Heart right ventricle (tissue), 16 donors: ENCODE data around the gene CEP104. TPM values are rescaled to one million over a fixed set of nuclear protein-coding genes. Genes with fewer than 3 reads are reported as not detected.

ENCODE experiments used
- ATAC-seq, 8 donors: fragments of 200-7000 bp; cut with Tn5 transposase; one replicate each; pipeline ENCODE4 v1.9.1; 2020; ENCODE audit warnings: mild to moderate bottlenecking in 8 of 8, moderate library complexity in 8 of 8, moderate number of reproducible peaks in 1 of 8
- DNase-seq, 2 donors: peaks; one replicate each; pipeline ENCODE4 v3.0.0-alpha.2; 2020
- H3K27ac ChIP-seq, 10 donors: fragments of 200-600 bp; sonication (generic) in 2 of 10; one replicate each; pipeline versions ENCODE4 v1.5.0 to v1.8.0; 2020 to 2022; ENCODE audit warnings: mild to moderate bottlenecking in 3 of 10
- H3K27me3 ChIP-seq, 7 donors: fragments of 200-600 bp; one replicate each; pipeline ENCODE4 v1.8.0; 2021 to 2022; ENCODE audit warnings: mild to moderate bottlenecking in 2 of 7
- H3K36me3 ChIP-seq, 9 donors: fragments of 200-600 bp; sonication (generic) in 1 of 9; one replicate each; pipeline versions ENCODE4 v1.5.0 to v1.8.0; 2020 to 2022; ENCODE audit warnings: mild to moderate bottlenecking in 2 of 9
- H3K4me1 ChIP-seq, 9 donors: fragments of 200-600 bp; sonication (generic) in 1 of 9; one replicate each; pipeline versions ENCODE4 v1.5.0 to v1.8.0; 2020 to 2022; ENCODE audit warnings: mild to moderate bottlenecking in 4 of 9
- H3K4me3 ChIP-seq, 10 donors: fragments of 200-600 bp; sonication (generic) in 2 of 10; one replicate each; pipeline versions ENCODE4 v1.5.0 to v1.8.0; 2020 to 2022; ENCODE audit warnings: mild to moderate bottlenecking in 7 of 10, moderate library complexity in 2 of 10
- H3K9me3 ChIP-seq, 11 donors: fragments of 200-600 bp in 10 of 11; sonication (generic) in 2 of 11; one replicate each; pipeline versions ENCODE4 v1.5.0 to v1.8.0; 2013 to 2022; ENCODE audit warnings: mild to moderate bottlenecking in 2 of 11, control low read depth in 1 of 11, moderate library complexity in 1 of 11
- CTCF ChIP-seq, 9 donors: fragments of 200-600 bp; sonication (generic) in 2 of 9; IDR thresholded peaks; one replicate each; pipeline versions ENCODE4 v1.5.0 to v1.8.0; 2021 to 2022; ENCODE audit warnings: antibody characterized with exemption in 9 of 9, mild to moderate bottlenecking in 5 of 9, moderate library complexity in 1 of 9
- WGBS, 2 donors: extraction: QIAGEN DNeasy Blood & Tissue Kit; methylation state at CpG; one replicate each; pipeline ENCODE4 v1.1.7; 2013; ENCODE audit warnings: inconsistent platforms in 1 of 2; 5-methylcytosine and 5-hydroxymethylcytosine counted together
- intact Hi-C, 10 donors: fragments of 100-400 bp; cut with DNase I; formaldehyde crosslinking; loops; one replicate each; pipeline versions ENCODE4 v1.11.1 to v1.14.2; 2022
- polyA plus RNA-seq, 2 donors: library from polyadenylated mRNA; stranded (reverse); fragments of 200-250 nt; gene quantifications; one replicate each; pipeline ENCODE4 v1.2.3, GENCODE V29; 2013
- total RNA-seq, 10 donors: library from RNA; stranded (reverse); fragmentation: NEBNext Ultra II Directional in 3 of 10; extraction: Animal tissue kit (Norgen Biotek cat#: 25700) in 3 of 10; gene quantifications; one replicate each; pipeline versions ENCODE4 v1.2.1 to v1.2.4, GENCODE V29; 2021 to 2023
- donor health status: Arrhythmogenic right ventricular cardiomyopathy.
- donor health status: ischemic (EF 13 %, LVEDD 7.1; RV severe dilation, severe dysfunction).
- donor health status: healthy with polysubstance abuse.
- donor health status: DM: no; HTN: yes; CAD: no.
- donor health status: DM: no; HTN: no; CAD: no.
- donor health status: ischemic (EF 25% LVEDD 6.9; RV normal size, moderate dysfunction).
- donor health status: ischemic (EF 25% LVEDD 5.7; RV mildly dilated, moderate dysfunction).
- donor health status: healthy.
- donor health status: DM: yes; HTN: yes; CAD: no.
- donor health status: Ischemic cardiomyopathy.
- donor health status: ischemic (EF 35%, LVEDD 5.7; RV mildly dilated, moderate dysfunction).
- donor health status: nonischemic (EF 11% LVEDD 7.7; RV severe dilation, severe dysfunction).
- donor health status: DM: yes; HTN: yes; CAD: no.
- donor health status: PGD.
- donor health status: ischemic (EF 29% LVEDD 5.4; RV normal size, mild dysfunction).
- donor health status: nonischemic (EF 23%, LVEDD 6.1; RV moderate dilation, normal function).

Gene CEP104
- total and polyA plus RNA-seq, 12 donors, result 4.9 to 42.9 (median 27.2) TPM

GRCh38 chr1:3876716-3877115, 19.7 kb upstream of the CEP104 start:
- peaks cover 0 to 84% (median 58%) of the 10 kb centered on the region in 9 donors for H3K36me3 ChIP-seq
- DNase-seq (no peak), ATAC-seq (peak in 1 of 8 donors; percentile 18)
- H3K27ac ChIP-seq, result no peak overlapping the region
- H3K9me3 ChIP-seq, result peaks cover 0 to 17% (median 8%) of the 10 kb centered on the region in 11 donors
- intact Hi-C loops, result no loop called here
- no peaks in the 10 kb centered on the region for H3K27me3 ChIP-seq
- 91% methylated on average over 16 of the region's 16 CpGs for WGBS, 2 donors
- TF ChIP-seq CTCF (IDR thresholded peaks at IDR 0.05), result no peak
- no peaks in the 10 kb centered on the region for H3K4me1 ChIP-seq
- no peak overlapping the region for H3K4me3 ChIP-seq

GRCh38 chr1:3874736-3875135, 17.7 kb upstream of the CEP104 start:
- Histone ChIP-seq H3K4me1 (no peaks in the 10 kb centered on the region), H3K4me3 (no peak overlapping the region), H3K27me3 (no peaks in the 10 kb centered on the region), H3K36me3 (peaks cover 0 to 94% (median 48%) of the 10 kb centered on the region in 9 donors), H3K27ac (no peak overlapping the region), H3K9me3 (peaks cover 0 to 17% (median 8%) of the 10 kb centered on the region in 11 donors)
- 94 to 96% methylated on average over 23 of the region's 23 CpGs for WGBS, 2 donors
- intact Hi-C loops, result no loop called here
- TF ChIP-seq CTCF (IDR thresholded peaks at IDR 0.05), result no peak
- DNase-seq (no peak), ATAC-seq (no peak)

- Histone ChIP-seq H3K4me1 (no peaks in the 10 kb centered on the region), H3K36me3 (peaks cover 0 to 93% (median 41%) of the 10 kb centered on the region in 9 donors), H3K27ac (no peak overlapping the region), H3K9me3 (no peaks in the 10 kb centered on the region), H3K4me3 (no peak overlapping the region), H3K27me3 (no peaks in the 10 kb centered on the region)
- peak in 1 of 8 donors; percentile 14 for ATAC-seq
- intact Hi-C loops, result no loop called here
- WGBS, 2 donors, result 92 to 93% methylated on average over 8 of the region's 8 CpGs
- no peak for TF ChIP-seq CTCF (IDR thresholded peaks at IDR 0.05)
- DNase-seq, result no peak
Measured at GRCh38 chr1:3872546-3872945, 15.5 kb upstream of the CEP104 start.

- Histone ChIP-seq H3K4me1 (no peaks in the 10 kb centered on the region), H3K27me3 (no peaks in the 10 kb centered on the region), H3K4me3 (no peak overlapping the region), H3K36me3 (peaks cover 0 to 92% (median 39%) of the 10 kb centered on the region in 9 donors), H3K27ac (no peak overlapping the region), H3K9me3 (no peaks in the 10 kb centered on the region)
- TF ChIP-seq CTCF (IDR thresholded peaks at IDR 0.05), result no peak
- DNase-seq (no peak), ATAC-seq (no peak)
- WGBS, 2 donors, result 95 to 97% methylated on average over 7 of the region's 7 CpGs
- intact Hi-C loops, result no loop called here
Measured at GRCh38 chr1:3871451-3871805, 14.4 kb upstream of the CEP104 start.
